Myocyte (in vitro differentiated cells): Measurements from ENCODE around the gene MYO1E. TPM values are rescaled to one million over a fixed set of nuclear protein-coding genes. Genes with fewer than 3 reads are reported as not detected.
"Not testable (repeated sequence)": the region's sequence is repeated elsewhere in the genome, so short reads cannot be mapped to it uniquely, and the experiment has no call there.

Experiments
- DNase-seq: peaks from one replicate; pipeline ENCODE4 v3.0.0-alpha.2; 2012; ENCODE audit warnings: low read depth
- total RNA-seq: library from RNA; depleted of rRNA; stranded (reverse); fragments of >200 nt; gene quantifications from 2 replicates; pipeline ENCODE4 v1.2.3, GENCODE V29; 2014

Gene MYO1E
- total RNA-seq, 1 donor from 2014 or later, result 146 TPM

GRCh38 chr15:59295261-59296001, 77.2 kb downstream of the MYO1E start:
- peak; percentile 32 for DNase-seq

- peak; percentile 73 for DNase-seq
These were observed 78.0 kb downstream of the MYO1E start for GRCh38 chr15:59294574-59295260.

GRCh38 chr15:59292442-59293151, 80.1 kb downstream of the MYO1E start:
- DNase-seq, result no peak

- DNase-seq, result no peak
These were observed 81.5 kb downstream of the MYO1E start for GRCh38 chr15:59291213-59291549.

- DNase-seq, result no peak
These were observed 82.1 kb downstream of the MYO1E start for GRCh38 chr15:59290295-59291212.

DNA sequence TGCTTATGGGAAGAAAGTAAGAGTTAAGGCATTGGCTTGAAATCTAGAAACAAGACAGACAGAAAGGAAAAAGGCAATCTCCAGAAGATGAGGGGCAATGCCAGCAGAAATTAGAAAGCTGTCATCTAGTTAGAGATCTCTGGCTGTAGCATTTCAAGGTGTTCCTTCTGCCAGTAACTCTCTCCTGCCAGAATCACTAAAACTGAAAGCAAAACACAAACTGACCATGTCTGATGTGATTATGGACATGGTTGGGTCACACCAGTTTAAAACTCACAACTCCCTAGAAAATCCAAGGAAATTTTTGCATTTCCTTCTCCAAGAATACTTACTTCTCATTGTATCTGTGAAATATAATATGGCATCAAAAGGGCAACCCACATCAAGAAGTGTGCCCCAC, 83.1 kb downstream of the MYO1E start:
- DNase-seq, result no peak

DNA sequence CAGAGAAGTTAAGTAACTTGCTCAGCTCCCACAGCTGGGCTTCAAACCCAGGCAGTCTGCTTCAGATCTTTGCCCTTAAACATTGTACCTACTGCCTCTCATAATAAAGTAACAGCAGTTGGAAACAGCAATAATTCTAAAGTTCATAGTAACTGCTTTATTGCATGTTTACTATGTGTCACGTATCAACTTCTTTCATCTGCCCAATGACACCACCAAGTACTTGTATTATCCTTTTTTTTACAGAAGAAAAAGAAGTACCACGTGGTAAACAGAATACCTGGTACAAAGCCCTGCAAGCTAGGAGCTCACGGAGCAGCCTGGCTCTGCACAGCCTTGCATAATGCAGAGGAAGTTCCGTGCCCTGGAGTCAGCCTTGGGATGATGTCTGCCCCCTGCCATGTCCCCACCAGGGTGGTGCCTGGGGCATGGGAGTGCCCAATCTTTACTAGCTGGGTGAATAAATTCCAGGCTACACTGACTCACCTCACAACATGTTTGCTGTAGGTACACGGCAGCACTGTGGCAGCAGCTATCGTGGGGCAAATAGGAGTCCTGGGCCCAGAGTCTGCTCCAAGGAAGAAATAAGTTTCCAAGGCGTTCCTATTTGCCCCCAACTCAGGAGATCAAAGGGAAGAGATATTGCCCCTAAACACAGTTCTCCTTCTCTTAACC, 88.8 kb downstream of the MYO1E start:
- no peak for DNase-seq

- no peak for DNase-seq
These were observed 89.9 kb downstream of the MYO1E start for GRCh38 chr15:59282515-59283337.

- DNase-seq, result no peak
These were observed 91.0 kb downstream of the MYO1E start for GRCh38 chr15:59281699-59282098.

GRCh38 chr15:59280855-59281254, 91.8 kb downstream of the MYO1E start:
- DNase-seq, result no peak

DNA sequence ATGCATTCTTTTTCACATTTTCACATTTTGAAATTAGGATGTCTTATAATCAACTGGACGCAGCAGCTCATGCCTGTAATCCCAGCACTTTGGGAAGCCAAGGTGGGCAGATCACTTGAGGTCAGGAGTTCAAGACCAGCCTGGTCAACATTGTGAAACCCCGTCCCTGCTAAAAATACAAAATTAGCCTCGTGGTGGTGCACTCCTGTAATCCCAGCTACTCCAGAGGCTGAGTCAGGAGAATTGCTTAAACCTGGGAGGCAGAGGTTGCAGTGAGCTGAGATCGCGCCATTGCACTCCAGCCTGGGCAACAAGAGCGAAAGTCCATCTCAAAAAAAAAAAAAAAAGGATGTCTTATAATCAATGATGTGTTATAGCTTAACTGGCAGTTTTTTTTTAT, 92.4 kb downstream of the MYO1E start:
- DNase-seq, result not testable (repeated sequence)

GRCh38 chr15:59279023-59279422, 93.6 kb downstream of the MYO1E start:
- DNase-seq, result no peak

GRCh38 chr15:59278120-59278519, 94.6 kb downstream of the MYO1E start:
- no peak for DNase-seq

DNA sequence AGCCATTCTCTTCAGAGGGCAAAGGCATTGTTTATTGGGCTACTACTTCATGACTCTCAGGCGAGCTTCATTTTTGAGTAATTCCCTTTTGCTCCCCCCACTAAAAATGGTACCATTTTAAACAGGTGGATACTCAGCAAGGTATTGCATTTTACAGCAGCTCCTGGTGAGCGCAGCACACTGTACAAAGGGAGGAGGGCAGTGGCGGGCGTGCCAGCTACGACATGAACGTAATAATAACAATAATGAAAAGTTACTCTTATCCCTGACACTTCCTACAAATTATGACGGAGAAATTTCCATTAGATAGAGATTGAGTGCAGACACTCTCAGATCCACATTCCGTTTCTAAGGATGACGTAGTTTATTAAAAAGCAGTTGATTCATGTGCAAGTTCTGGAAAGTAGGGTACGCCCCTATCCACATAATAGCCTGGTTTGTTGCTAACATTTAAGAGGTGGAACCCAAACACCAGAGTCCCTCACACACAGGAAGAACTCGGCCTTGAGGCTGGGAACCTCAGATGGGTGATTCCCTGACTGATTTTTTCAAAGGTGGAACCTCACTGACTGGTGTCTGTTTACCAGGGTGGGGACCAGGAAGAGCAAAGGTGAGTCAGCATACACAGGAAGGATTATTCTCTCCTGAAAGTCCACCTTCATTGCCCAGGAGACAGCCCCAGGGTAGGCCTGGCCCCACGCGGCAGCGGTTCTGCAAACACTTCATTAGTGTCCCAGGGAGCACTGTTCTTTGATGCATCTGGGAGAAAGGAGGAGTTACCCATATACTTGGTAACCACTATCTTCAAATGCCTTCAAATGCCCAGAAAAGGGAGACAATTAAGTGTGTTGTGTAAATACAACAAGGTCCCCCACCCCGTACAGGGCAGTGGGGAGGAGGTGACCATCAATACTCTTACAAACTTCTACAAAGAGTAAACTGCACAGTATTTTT, 96.2 kb downstream of the MYO1E start:
- DNase-seq, result no peak

- DNase-seq, result peak; percentile 73
These were observed 98.3 kb downstream of the MYO1E start for GRCh38 chr15:59274126-59274970.

DNA sequence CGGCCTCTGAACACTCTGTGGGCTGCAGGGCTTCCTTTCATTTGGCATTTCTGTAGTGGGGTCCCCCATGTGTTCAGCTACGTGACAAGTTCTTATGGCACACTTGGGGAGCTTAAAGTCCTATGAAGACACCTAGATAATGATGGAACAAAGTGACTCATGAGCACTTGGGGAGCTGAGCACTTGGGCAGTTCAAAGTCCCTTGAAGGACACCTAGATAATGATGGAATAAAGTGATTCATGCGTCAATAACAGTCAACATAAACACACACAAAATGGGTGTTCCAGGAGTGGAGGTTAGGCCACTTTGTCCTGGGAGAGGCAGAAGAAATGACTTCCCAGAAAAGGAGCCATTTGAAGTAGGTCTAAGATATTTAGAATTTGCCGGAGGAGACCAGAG, 99.4 kb downstream of the MYO1E start:
- DNase-seq, result no peak

DNA sequence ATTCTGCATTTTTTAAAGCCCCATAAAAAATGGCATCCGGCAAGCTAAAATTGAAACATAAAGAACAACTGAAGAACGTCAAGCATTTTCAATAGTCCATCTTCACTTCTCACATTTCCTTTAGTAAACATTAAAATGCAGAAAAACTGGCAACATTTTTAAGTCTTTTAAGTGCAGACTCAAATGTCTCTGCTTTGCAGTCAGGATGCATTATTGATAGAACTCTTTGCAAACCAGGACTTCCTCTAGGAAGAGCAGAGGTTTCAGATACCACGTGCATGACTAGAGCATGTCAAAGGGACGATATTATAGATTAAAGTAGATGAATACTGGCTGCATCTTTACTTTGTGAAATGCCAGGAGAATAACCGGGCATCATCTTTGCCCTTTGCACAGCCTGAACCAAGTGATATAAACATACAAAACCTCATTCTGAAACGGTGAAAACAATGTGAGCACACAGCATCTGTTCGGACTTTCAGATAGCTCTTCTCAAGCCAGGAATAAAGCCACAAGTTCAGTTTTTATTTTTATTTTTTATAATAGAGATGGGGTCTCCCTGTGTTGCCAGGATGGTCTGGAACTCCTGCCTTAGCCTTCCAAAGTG, 101.0 kb downstream of the MYO1E start:
- DNase-seq, result no peak
